HG02884 (cell line): Measurements from ENCODE around the gene PLEKHA6.

Source experiments
- ATAC-seq: cut with Tn5 transposase; IDR thresholded peaks from one replicate; pipeline ENCODE4 v1.9.1; 2021; ENCODE audit warnings: mild to moderate bottlenecking, moderate library complexity; ENCODE audit not compliant: unreplicated experiment

The PLEKHA6 gene

DNA sequence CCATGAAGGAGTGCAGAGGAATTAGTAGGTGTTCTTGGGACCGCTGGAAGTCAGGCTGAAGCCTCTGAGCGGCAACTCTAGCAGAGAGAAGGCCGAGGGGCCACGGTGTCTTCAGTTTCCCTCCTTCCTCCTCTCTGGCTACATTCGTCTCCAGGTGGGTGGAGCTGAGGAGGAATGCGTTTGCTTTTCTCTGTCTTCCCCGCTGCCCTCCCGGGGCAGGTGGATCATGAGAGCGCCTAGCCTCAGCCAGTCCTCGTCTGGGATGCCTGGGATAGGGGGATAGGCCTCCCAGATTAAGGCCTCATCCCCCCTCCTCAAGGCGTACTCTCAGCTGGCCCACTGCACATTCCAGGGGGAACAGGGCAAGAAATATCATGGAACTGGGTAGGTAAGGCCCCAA is 138.5 kb downstream of the PLEKHA6 start:
- no peak for ATAC-seq

DNA sequence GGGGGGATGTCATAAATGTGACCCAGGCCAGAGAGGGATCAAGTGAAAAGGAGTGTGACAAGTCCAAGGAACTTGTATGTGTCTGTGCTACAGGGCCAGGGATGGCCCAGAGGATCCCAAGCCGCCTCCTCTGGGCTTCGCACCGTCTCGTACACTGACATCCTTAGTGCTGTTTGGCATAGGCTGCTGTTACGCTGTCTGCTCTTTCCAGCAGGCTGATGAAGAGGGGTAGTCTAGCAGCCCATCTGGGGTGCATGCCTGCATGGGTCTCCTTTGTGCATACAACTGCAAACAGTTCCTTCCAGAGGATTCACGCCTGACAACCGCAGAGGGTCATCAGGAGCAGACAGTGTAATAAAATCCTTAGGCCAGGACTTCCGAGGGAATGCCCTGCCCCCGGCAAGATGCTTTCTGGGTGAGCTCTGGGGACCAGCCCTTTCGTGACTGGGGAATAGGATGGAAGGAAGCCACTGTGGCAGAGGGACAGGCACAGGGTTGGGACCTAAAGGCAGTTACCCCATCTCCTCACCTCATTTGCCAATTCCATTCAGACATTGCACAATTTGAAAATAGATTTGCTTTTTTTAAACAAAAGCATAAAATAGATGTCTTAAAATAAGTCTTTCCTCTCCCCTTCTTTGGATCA is 139.6 kb downstream of the PLEKHA6 start:
- no peak for ATAC-seq

DNA sequence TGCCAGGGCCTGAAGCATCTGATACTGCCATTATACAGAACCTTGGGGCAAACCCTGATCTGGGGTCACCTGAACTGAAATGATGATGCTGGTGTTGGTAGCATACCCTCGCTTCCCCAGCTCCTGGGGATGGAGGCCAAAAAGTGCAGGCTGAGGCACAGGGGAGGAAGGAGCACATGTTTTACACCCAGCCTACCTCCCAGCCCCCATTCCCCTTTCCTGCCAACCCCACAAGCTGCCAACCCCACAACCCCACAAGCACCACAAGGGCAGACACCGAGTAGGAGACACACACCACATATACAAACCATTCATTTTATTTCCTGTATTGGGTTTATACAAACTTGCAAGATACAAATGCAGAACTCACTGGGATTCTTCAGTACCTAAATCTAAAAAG is 141.2 kb downstream of the PLEKHA6 start:
- ATAC-seq = no peak

DNA sequence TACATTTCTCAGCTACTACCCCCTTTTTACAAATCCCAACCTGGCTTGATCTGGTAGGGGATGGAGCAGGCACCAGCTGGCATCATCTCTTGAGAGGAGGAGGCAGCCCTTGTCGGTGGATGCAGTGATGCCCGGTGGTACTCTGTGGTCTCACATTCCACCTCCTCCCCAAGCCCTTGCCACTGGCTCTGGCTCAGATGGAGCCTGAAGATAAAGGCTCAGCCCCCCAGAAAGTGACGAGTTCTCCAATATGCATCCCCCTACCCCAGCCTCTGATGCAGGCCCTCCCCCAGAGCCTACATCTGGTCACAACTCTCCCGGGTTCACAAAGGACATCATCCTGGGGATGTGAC is 142.1 kb downstream of the PLEKHA6 start:
- ATAC-seq = no peak

DNA sequence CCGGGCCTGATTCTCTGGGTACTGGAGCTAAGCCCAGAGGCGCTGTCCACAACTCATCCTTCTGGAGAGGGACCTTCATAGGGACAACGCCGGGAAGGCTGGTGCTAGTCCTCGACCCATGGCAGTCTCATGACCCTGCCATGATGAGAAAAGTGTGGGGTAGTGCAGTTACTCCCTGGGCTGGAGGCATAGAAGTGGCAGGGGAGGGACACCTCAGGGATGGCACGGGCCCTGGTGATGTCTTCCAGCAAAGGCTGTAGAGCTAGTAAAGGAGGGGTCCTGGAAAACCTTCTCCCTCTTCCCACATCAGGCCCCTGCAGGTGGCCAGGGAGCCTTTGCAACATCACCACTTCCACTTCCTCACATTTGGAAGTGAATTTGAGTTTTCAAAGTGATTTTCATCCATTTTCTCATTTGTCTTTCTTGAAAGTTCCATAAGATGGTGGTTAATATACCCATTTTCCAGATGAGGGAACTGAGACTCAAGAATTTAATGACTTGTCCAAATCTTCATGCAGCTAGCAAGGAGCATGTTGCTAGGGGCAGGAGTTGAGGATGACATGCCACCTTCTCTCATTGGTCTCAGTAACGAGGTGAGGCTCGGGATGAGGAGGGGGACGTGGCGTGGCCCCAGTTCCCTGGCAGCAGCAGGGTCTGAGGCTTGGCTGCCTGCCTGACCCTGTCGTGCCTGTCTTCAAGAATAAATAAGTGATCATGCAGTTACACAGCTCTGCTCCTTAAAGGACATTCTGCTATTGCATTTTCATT is 142.7 kb downstream of the PLEKHA6 start:
- no peak for ATAC-seq

DNA sequence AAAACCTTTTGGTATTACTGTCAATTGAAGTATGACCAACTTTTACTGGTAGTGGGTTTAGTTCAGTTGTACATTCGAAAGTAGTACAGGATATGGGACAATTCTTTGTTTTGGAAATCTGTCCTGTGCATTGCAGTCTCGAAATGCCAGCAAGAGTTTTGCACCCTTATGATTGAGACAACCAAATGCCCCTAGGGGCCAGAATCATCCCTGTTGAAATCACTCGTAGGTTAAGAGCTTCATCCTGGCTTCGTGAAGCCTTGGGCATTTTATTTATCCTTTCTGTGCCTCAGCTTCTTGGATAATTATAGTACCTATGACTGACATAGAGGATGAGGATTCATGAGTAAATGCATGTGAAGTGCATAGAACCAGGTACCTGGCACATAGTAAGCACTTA is 143.5 kb downstream of the PLEKHA6 start:
- no peak for ATAC-seq

DNA sequence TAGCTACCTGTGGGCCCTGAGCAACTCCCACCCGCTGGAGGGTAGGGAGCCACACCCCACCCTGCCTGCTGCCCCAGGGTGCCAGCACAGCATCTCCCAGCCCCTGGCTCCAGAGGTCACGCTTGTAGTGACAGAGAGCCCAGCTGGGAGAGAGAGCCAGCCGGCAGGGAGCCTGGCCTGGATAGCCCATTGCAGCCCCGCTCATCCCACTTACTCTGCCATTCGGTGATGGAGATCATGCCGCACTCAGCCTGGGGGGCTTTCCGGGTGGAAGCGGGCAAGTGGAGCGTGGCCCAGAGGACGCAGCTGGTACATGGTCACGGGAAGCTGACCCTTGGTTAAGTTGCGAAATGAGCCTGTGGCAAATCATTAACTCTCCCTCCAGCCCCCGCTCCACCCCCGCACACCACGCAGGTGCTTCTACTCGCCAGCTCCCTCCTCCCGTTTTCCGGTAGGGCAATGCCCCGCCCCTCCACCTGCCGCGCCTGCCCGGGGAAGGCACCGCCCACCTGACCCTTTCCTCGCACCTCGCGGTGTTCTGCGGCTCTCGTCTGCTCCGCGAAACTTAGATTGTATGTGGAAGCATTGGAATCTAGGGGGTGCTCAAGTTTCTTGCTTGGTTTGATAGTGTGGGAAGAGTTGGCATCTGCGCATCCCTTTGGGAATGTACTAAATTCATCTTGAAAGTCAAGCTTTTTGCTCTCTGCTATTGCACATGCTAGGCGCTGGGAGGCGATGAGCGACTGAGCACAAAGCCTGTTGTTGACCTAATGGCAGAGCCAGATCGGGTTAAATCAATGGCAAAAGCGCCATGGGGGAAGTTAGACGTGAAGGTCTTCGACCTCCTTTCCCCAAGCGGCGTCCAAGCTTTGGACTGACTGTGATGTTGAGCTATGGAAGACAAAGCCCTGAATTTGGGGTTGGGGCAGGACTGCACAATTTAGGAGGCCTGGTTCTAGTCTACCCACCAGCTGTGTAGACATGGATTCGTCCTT is 145.8 kb downstream of the PLEKHA6 start, which contains the start of gene GOLT1A:
Gene GOLT1A (minus strand): TSS at position 321 of the 995 bp plus-strand sequence. CDS start 82 bp downstream, at position 239.
- ATAC-seq = no peak

DNA sequence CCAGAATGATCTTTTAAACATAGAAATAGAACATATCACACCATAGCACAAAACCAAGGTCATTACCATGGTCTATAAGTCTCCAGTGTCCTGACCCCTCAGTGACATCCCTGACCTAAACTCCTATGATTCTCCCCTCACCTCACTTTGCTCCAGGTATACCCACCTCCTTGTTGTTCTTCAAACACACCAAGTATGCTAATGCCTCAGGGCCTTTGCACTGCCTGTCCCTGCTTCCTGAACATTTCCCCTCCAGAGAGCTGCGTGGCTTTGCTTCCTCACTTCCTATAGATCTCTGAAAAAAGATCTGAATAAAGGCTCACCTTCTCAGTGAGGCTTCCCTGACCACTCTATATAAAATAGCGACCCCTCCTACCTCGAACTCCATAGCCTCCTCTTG is 147.0 kb downstream of the PLEKHA6 start:
- no peak for ATAC-seq

DNA sequence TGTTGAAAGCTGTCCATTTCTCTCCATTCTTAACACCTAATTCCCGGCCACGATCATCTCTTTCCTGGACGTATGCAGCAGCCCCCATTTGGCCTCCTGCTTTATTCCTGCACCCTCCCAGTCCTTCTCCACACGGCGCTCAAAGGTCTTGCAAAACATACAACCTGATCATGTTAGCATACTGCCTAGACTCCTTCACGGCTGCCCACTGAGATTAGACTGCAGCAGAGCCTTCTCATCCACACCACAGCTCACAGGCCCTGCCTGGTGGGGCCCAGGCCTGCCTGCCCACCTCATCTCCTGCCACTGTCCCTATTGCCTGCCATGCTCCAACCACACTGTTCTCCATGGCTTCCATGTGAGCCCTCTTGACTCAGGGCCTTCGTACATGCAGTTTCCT is 148.7 kb downstream of the PLEKHA6 start:
- ATAC-seq = no peak

DNA sequence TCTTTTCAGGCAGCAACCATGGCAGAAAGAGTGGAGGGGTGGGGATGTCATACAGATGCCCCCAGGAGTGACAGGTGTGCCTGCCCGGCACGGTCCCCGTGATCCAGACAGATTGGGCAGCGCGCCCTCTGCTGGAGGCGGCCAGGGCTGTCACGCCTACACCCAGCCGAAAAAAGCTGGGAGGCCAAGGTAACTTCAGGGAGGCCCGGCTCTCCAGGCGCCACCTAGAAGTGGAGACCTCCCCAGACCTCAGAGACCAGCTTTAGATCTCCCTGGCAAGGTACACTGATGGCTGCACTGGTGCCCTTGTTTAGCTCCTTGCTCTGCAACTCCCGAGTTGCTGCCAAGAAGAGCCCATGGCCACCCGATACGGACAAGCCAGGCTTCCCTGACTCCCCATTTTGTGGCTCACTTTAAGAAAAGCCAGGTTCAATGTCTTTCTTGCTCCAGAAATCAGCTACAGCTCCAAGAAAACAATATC is 152.6 kb downstream of the PLEKHA6 start:
- ATAC-seq = peak; percentile 57

DNA sequence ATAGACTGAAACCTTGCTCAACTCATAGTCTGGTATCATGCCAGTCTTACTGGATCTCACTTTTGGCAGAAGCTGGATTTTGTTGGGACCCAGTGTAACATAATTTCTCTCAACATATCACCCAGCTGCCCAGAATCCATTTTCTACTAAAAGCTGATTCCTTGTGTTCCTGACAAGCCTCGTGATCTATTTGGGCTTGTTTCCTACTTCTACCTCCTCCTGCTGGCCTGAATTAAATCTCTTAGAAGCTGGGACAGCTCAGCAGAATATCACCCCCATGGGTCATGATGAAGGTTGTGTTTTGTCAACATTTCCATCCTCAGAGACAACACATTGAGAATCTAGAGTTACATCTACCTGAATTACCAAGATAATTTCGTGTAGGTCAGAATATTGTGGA is 153.6 kb downstream of the PLEKHA6 start:
- no peak for ATAC-seq

DNA sequence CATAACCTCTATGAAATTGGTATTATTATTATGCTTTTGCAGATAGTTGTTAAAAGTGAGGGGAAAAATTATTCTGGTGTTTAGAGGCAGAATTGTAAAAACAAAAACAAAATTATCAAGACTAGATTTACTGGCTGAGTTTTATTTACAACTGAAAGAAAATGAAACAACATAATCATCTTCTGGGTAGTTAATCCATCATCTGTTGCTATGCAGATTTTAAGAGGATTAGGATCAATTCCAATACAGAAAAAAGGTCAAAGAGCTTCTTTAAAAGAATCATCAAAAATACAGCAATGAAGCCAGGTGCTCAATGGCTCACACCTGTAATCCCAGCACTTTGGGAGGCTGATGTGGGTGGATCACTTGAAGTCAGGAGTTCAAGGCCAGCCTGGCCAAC is 154.2 kb downstream of the PLEKHA6 start:
- no peak for ATAC-seq

DNA sequence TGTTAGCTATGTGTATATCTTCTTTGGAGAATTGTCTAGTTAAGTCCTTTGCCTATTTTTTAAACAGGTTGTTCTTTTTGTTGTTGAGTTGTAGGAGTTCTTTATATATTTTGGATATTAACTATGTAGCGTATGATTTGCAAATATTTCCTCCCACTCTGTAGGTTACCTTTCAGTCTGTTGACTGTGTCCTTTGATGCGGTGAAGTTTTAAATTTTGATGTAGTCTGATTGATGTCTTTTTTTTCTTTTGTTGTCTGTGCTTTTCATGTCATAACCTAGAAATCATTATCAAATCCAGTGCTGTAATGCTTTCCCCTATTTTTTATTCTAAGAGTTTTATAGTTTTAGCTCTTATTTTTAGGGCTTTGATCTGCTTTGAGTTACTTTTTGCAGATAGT is 154.8 kb downstream of the PLEKHA6 start:
- no peak for ATAC-seq

DNA sequence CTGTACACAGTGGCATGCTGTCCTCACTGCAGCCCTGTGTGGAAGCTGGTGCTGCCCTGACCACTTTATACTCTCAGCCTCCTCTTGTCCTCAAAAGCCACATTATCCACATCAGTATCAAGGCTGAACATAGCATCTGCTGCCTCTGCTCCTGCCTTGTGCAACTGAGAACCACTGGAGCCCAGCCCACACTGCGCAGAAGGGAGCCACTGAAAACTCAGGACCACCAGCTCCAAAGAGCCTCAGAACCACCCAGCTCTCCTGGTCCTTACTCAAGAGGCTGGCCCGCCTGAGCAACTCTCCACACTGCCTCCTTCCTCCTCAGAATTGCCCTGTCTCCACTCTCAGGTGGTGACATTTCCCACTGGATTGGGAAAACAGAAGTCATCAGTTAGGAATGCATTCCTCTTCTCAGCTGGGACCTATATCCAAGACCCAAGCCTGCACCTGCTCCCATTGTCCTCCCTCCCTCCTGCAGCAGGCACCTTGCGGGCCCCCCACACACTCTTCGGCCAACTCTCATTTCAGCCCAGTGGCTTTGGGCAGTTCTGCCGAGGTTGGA is 156.4 kb downstream of the PLEKHA6 start:
- no peak for ATAC-seq

DNA sequence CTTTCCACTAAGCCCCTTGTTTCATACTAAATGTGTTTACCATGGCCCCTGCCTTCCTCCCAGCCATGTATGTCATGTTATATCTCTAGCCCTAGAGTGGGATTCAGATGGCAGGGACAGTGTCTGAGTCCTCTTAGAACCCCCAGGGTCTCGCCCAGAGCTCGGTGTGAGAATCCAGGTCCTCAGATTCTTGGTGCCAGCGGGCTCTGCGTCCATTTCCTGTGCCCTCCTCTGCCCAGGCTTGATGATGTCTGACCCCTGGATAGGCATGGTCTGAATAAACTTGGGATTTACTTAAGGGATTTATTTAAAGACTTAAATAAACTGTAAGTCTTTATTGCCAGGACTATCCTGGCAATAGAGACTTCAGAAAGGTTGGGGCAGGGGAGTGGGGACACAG is 157.2 kb downstream of the PLEKHA6 start:
- no peak for ATAC-seq

DNA sequence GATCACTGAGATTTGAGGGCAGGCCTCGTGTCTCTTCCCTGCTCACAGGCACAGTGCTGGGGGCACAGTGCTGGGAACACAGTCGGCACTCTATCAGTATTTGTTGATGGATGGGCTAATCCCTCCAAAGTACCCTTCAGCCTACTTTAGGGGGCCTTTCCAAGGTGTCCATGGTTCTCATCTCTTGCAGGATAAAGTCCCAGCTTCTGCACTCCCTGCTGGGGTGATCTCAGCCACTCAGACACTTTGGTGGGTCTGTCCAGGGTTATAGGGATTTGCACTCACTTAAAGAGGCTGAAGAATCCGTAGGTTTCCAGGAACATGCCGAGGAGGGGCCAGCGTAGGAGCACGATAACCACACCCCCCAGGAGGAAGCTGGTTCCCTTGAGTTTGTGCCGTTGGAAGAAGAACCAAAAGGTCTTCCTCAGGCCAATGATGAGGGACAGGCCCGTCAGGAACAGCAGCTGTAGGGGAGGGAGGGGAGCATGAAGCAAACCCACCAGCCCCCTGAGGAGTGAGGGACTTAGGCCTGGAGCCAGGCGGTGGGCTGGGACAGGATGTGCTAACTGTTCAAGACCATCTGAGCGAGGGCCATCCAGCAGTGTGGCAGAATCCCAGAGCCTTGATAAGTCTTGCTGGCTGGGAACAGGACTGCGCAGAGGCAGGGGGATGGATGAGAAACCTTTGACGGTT is 158.2 kb downstream of the PLEKHA6 start:
- ATAC-seq = no peak

DNA sequence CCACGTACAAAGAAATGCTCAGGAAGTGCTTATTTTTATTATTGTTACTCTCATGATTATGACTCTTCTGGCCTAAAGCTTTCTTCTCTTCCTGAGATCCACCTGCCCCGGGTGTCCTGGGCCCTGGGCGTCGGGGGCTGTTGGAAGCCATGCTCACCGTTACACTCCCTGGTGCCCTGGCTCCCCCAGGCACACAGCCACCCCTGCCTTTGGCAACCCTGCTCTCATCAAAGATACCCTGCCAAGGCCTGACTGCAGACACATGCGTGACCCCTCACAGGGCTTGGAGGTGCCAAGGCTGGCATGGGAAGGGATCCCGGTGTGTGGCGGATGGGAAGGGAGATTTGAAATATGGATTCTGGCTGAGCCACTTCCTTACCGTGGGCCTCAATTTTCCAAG is 160.2 kb downstream of the PLEKHA6 start:
- ATAC-seq = no peak

DNA sequence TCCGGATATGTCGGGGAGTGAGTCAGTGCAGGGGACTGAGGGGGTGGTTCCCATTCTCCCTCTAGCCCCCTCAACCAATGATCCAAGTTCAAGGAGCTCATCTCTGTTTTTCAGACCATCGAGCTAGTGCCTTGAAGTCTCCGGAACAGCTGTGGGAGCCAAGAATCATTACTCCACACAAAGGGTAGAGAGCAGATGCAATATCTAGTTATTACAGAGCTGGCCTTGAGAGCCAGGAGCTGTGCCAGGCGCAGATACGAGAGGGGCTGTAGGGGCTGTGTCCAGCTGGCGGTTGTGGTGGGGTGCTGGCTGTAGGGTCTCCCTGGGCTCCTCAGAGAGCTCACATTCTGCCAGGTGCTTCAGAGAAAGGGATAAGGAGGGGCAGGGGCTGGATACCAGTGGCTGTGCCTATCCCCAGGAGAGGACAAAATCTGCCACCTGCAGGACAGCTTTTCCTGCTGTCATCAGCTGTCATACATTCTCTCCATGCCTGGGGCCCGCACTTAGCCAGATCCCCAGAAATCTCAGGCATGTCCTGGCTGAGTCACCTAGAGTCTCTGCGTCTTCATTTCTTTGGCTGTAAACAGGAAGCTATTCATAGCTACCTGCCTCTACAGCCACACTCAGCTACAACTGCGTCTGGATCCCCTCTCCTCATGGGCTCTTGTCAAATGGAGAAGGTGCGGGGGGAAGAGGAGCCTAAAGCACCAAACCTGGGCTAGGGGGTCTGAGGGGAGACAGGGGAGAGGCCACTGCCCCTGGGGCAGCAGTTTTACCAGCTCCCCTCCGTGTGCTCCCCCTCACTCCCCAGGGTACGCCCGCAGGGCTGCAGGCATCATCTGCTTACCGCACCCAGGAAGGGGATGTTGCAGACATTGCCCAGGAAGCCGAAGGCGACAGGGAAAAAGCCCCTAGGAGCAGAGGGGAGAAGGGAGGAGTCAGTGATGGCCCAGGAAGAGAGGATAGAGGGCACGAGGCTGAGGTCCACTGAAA is 161.1 kb downstream of the PLEKHA6 start:
- ATAC-seq = no peak

DNA sequence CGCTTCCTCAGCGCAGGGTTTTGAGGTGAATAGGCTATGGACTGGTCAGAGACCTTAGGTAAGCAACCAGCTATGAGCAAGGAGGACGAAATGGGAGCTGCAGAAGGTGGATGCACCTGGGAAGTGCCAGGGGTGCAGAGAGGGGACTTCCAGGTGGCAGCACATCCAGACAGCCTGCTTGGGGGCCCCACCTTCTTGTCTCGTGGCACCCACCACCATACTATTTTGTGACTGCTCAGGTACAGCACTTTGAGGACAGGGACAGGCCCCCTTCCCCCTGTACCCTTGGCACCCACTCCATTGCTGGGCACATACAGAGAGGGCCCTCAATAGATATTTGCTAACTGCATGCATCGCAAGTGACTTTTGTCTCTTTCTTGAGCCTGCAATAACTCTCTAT is 162.7 kb downstream of the PLEKHA6 start:
- ATAC-seq = no peak
